SK-N-MC (cell line): Measurements from ENCODE around the gene SNX1.

Experiments used
- EZH2 ChIP-seq: fragments of 200-600 bp; sonication (generic); IDR thresholded peaks from one replicate; pipeline ENCODE4 v1.6.1; 2017; ENCODE audit warnings: antibody characterized with exemption
- FOXP2 ChIP-seq: optimal IDR thresholded peaks from 2 replicates; pipeline ENCODE3; 2011; ENCODE audit warnings: mild to moderate bottlenecking, moderate library complexity; ENCODE audit not compliant: insufficient read depth; ENCODE audit errors: extremely low read length, control extremely low read depth

DNA sequence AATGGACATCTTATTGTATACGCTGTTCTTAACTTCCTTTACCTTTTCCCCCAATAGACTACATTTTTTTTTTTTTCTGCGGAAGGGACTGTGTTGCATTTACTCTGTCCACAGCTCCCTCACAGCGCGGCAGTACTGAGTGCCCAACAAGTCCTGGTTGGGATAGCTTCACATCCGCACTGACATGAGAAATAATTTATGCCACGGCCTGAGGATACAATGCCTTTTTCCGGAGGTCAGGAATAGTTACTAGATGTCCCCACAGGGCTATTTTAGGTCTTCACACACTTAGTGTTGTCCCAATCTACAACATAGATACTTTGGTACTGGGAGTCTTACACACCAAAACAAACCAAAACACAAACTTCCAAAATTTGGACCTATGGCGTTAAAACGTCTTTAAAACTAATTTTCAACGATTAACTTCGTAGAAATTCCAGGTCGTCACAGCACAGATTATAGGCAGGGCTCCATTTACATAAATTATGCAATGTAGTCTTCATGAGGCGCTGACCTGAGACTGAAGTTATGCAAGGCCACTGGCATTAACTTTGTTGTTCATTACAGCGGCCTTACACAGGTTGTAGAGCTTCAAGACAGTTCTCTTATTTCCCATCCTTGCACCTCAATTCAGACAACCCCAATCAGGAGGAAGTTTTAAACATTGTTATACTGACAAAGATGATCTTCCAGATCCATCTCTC lies 68.0 kb downstream of the SNX1 start:
- TF ChIP-seq EZH2 (no peak), FOXP2 (no peak)
